Measurements from ENCODE around the gene DLG5. TPM values are rescaled to one million over a fixed set of nuclear protein-coding genes. Genes with fewer than 3 reads are reported as not detected.
A peak's percentile ranks its signal among the peaks of the same experiment; 100 is the strongest.

Gene DLG5
- polyA plus RNA-seq, 1 of the 3 experiments (the other 2 are of a cell fraction): 31.3 TPM

DNA sequence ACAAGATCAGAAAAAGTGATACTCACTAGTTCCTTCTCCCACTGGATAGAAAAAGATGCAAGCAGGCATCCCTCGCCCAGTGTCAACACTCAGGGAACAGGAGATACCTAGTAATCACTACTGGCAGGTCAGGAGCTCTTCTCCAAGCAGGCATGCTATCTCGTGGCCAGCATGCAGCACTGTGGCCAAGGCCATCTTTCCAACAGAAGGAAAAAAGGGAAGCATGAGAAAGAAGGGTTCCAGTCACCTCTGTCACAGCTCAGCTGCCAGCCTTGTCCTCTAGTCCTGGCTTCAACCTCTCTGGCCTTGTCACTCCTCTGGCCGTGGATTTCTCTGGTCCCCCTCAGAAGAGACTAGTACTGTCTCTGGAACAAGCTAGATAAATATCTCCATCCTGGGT lies 45.3 kb downstream of the DLG5 start:
- H4K20me1 ChIP-seq (ENCODE audit: insufficient read depth): peaks cover 86% of the 10 kb centered on the region
- CTCF ChIA-PET: interaction anchor here (0.8 to 1.5 kb wide), 3 partner anchors 34 to 707 kb away, joined by 3 to 4 read pairs (median 3); no protein-coding TSS in a partner anchor
- POLR2A ChIA-PET: interaction anchor here (0.6 kb wide), 1 partner anchor 91 kb away, joined by 4 read pairs; no protein-coding TSS in a partner anchor

GRCh38 chr10:77879710-77880109 lies 46.8 kb downstream of the DLG5 start:
- no peaks in the 10 kb centered on the region for H3K9me2 ChIP-seq
- CTCF ChIA-PET: no interaction called here
- peaks cover 20 to 65% of the 10 kb centered on the region in 2 experiments for H3K4me1 ChIP-seq (ENCODE audit: control insufficient read depth in 1 of 2, insufficient read depth in 2 of 2, low read depth in 1 of 2, low read length in 1 of 2)

More for the DNA sequence above, 45.3 kb downstream of the DLG5 start:
- no peak overlapping the region for H2AFZ ChIP-seq (ENCODE audit: low read depth)
- no peak overlapping the region for H3K4me2 ChIP-seq
- H3K9me2 ChIP-seq: no peaks in the 10 kb centered on the region
- no peak for DNase-seq
- H3K36me3 ChIP-seq (replicated peaks in 1 of 2; ENCODE audit: control insufficient read depth in 1 of 2, insufficient read depth in 2 of 2, low read length in 1 of 2): no peaks in the 10 kb centered on the region
- peaks cover 3% of the 10 kb centered on the region for H3F3A ChIP-seq (replicated peaks; ENCODE audit: insufficient read depth)
- WGBS (ENCODE audit: low lambda C conversion rate): 93% methylated on average over 3 of the region's 3 CpGs
- no peak for TF ChIP-seq TCF12 (IDR thresholded peaks at IDR 0.05)
- no peak for TF ChIP-seq NRF1 (IDR thresholded peaks at IDR 0.05; ENCODE audit: low read depth, low read length)
- TF ChIP-seq SMC3 (IDR thresholded peaks at IDR 0.05; ENCODE audit: low read depth, low read length): no peak
- TF ChIP-seq, protein P1, sequence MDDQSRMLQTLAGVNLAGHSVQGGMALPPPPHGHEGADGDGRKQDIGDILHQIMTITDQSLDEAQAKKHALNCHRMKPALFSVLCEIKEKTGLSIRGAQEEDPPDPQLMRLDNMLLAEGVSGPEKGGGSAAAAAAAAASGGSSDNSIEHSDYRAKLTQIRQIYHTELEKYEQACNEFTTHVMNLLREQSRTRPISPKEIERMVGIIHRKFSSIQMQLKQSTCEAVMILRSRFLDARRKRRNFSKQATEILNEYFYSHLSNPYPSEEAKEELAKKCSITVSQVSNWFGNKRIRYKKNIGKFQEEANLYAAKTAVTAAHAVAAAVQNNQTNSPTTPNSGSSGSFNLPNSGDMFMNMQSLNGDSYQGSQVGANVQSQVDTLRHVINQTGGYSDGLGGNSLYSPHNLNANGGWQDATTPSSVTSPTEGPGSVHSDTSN (IDR thresholded peaks at IDR 0.05): no peak
- TF ChIP-seq TEAD4 (IDR thresholded peaks at IDR 0.05; ENCODE audit: borderline replicate concordance, insufficient read depth): no peak
- TF ChIP-seq USF2 (IDR thresholded peaks at IDR 0.05; ENCODE audit: borderline replicate concordance, low read depth, low read length): no peak
- no peak for TF ChIP-seq YY1 (IDR thresholded peaks at IDR 0.05; ENCODE audit: low read depth)
- TF ChIP-seq FOXJ3 (CRISPR knock-in tag; IDR thresholded peaks at IDR 0.05): no peak
- no peak for TF ChIP-seq USF1 (IDR thresholded peaks at IDR 0.05; ENCODE audit: borderline replicate concordance, low read depth)
- no peak for TF ChIP-seq TAF1 (IDR thresholded peaks at IDR 0.05; ENCODE audit: borderline replicate concordance, low read depth, low read length)
- no peak for TF ChIP-seq GABPA (IDR thresholded peaks at IDR 0.05; ENCODE audit: low read depth)
- TF ChIP-seq MXI1 (IDR thresholded peaks at IDR 0.05; ENCODE audit: low read depth, low read length): no peak
- no peak for TF ChIP-seq RFX5 (IDR thresholded peaks at IDR 0.05; ENCODE audit: low read length)
- H3K27ac ChIP-seq (ENCODE audit: low read depth in 2 of 2, low read length in 1 of 2): peak overlapping the region in 1 of 2 experiments; percentile 5; a peak in 1 of 4 replicates
- H3K4me1 ChIP-seq (ENCODE audit: control insufficient read depth in 1 of 2, insufficient read depth in 2 of 2, low read depth in 1 of 2, low read length in 1 of 2): peaks cover 17 to 69% of the 10 kb centered on the region in 2 experiments
- no peak overlapping the region for H3K4me3 ChIP-seq (ENCODE audit: low read depth in 2 of 2, low read length in 1 of 2)
- H3K27me3 ChIP-seq (ENCODE audit: insufficient read depth): no peaks in the 10 kb centered on the region
- peaks cover 99% of the 10 kb centered on the region for H3K79me2 ChIP-seq (ENCODE audit: insufficient read depth)
- no peak overlapping the region for H3K9ac ChIP-seq
- no peaks in the 10 kb centered on the region for H3K9me3 ChIP-seq

More at GRCh38 chr10:77879710-77880109, 46.8 kb downstream of the DLG5 start:
- 90% methylated on average over 3 of the region's 3 CpGs for WGBS (ENCODE audit: low lambda C conversion rate)
- TF ChIP-seq POLR2AphosphoS5 (IDR thresholded peaks at IDR 0.05; ENCODE audit: low read depth, low read length) (no peak), MEF2A (IDR thresholded peaks at IDR 0.05; ENCODE audit: borderline replicate concordance, low read depth) (no peak), GATA2 (CRISPR knock-in tag; IDR thresholded peaks at IDR 0.05) (peak; percentile 74), EP300 (IDR thresholded peaks at IDR 0.05; ENCODE audit: borderline replicate concordance in 1 of 2, low read depth in 1 of 2, low read length in 1 of 2) (peak in 1 of 2 experiments; percentile 84; a peak in 2 of 4 replicates), RCOR1 (IDR thresholded peaks at IDR 0.05; ENCODE audit: low read length) (peak; percentile 35; the same call in 1 of the 2 replicates), CHD2 (IDR thresholded peaks at IDR 0.05; ENCODE audit: low read length, partially characterized antibody) (peak; percentile 54), TCF12 (IDR thresholded peaks at IDR 0.05) (peak; percentile 27; the same call in 1 of the 2 replicates)
- TF ChIP-seq, protein P1 (IDR thresholded peaks at IDR 0.05): 0 out of 2 replicates have a peak, but pooled peaks have one; percentile 32
- no peaks in the 10 kb centered on the region for H3K9me3 ChIP-seq
- peaks cover 99% of the 10 kb centered on the region for H3K79me2 ChIP-seq (ENCODE audit: insufficient read depth)
- no peaks in the 10 kb centered on the region for H3K27me3 ChIP-seq (ENCODE audit: insufficient read depth)
- H3F3A ChIP-seq (replicated peaks; ENCODE audit: insufficient read depth): peaks cover 3% of the 10 kb centered on the region
- H3K9ac ChIP-seq: no peak overlapping the region
- H4K20me1 ChIP-seq (ENCODE audit: insufficient read depth): peaks cover 85% of the 10 kb centered on the region
- peak overlapping the region; percentile 28 to 99; a peak in 3 of 4 replicates for H3K27ac ChIP-seq (ENCODE audit: low read depth in 2 of 2, low read length in 1 of 2)
- H3K4me2 ChIP-seq: no peak overlapping the region
- H3K36me3 ChIP-seq (replicated peaks in 1 of 2; ENCODE audit: control insufficient read depth in 1 of 2, insufficient read depth in 2 of 2, low read length in 1 of 2): no peaks in the 10 kb centered on the region
- no peak overlapping the region for H3K4me3 ChIP-seq (ENCODE audit: low read depth in 2 of 2, low read length in 1 of 2)
- no peak overlapping the region for H2AFZ ChIP-seq (ENCODE audit: low read depth)
- POLR2A ChIA-PET: no interaction called here
- DNase-seq: no peak
